ENCODE data around the gene ZNFX1.

ZNFX1 gene

GRCh38 chr20:49286689-49287551 lies 9.1 kb upstream of the ZNFX1 start:
- DNase-seq (ENCODE audit: low spot score), result no peak

GRCh38 chr20:49285813-49286494 lies 8.1 kb upstream of the ZNFX1 start:
- DNase-seq (ENCODE audit: low spot score), result no peak

More at GRCh38 chr20:49286689-49287551, 9.1 kb upstream of the ZNFX1 start:
- Mint-ChIP-seq H3K9me3 (peaks cover 54% of the 10 kb centered on the region), H3K4me3 (peak overlapping the region; percentile 6), H3K27me3 (ENCODE audit: low read depth) (no peaks in the 10 kb centered on the region), H3K27ac (peak overlapping the region; percentile 60), H3K36me3 (ENCODE audit: low read depth) (peaks cover 97% of the 10 kb centered on the region), H3K4me1 (ENCODE audit: low read depth) (peaks cover 47% of the 10 kb centered on the region)

GRCh38 chr20:49285233-49285668 lies 7.4 kb upstream of the ZNFX1 start:
- peaks cover 99% of the 10 kb centered on the region for H3K36me3 Mint-ChIP-seq (ENCODE audit: low read depth)
- peaks cover 71% of the 10 kb centered on the region for H3K9me3 Mint-ChIP-seq
- DNase-seq (ENCODE audit: low spot score), result no peak
- H3K4me1 Mint-ChIP-seq (ENCODE audit: low read depth), result peaks cover 60% of the 10 kb centered on the region
- peak overlapping the region; percentile 43 for H3K27ac Mint-ChIP-seq
- no peaks in the 10 kb centered on the region for H3K27me3 Mint-ChIP-seq (ENCODE audit: low read depth)
- peak overlapping the region; percentile 41 for H3K4me3 Mint-ChIP-seq

More at GRCh38 chr20:49285813-49286494, 8.1 kb upstream of the ZNFX1 start:
- Mint-ChIP-seq H3K4me1 (ENCODE audit: low read depth) (peaks cover 54% of the 10 kb centered on the region), H3K36me3 (ENCODE audit: low read depth) (peaks cover 99% of the 10 kb centered on the region), H3K9me3 (peaks cover 64% of the 10 kb centered on the region), H3K27ac (no peak overlapping the region), H3K4me3 (peak overlapping the region; percentile 41), H3K27me3 (ENCODE audit: low read depth) (no peaks in the 10 kb centered on the region)

- H3K27ac Mint-ChIP-seq, result no peak overlapping the region
These were observed 7.0 kb upstream of the ZNFX1 start for GRCh38 chr20:49284818-49285217.

GRCh38 chr20:49283703-49284625 lies 6.1 kb upstream of the ZNFX1 start:
- Mint-ChIP-seq H3K27me3 (ENCODE audit: low read depth) (no peaks in the 10 kb centered on the region), H3K36me3 (ENCODE audit: low read depth) (peaks cover 100% of the 10 kb centered on the region), H3K27ac (peak overlapping the region; percentile 64), H3K4me3 (peak overlapping the region; percentile 99), H3K9me3 (peaks cover 75% of the 10 kb centered on the region), H3K4me1 (ENCODE audit: low read depth) (peaks cover 64% of the 10 kb centered on the region)
- no peak for DNase-seq (ENCODE audit: low spot score)

More at GRCh38 chr20:49284818-49285217, 7.0 kb upstream of the ZNFX1 start:
- Mint-ChIP-seq H3K4me3 (peak overlapping the region; percentile 41), H3K36me3 (ENCODE audit: low read depth) (peaks cover 99% of the 10 kb centered on the region), H3K27me3 (ENCODE audit: low read depth) (no peaks in the 10 kb centered on the region), H3K9me3 (peaks cover 75% of the 10 kb centered on the region), H3K4me1 (ENCODE audit: low read depth) (peaks cover 64% of the 10 kb centered on the region)
- DNase-seq (ENCODE audit: low spot score), result no peak

GRCh38 chr20:49283176-49283702 lies 5.4 kb upstream of the ZNFX1 start:
- Mint-ChIP-seq H3K36me3 (ENCODE audit: low read depth) (peaks cover 100% of the 10 kb centered on the region), H3K4me3 (peak overlapping the region; percentile 99), H3K4me1 (ENCODE audit: low read depth) (peaks cover 64% of the 10 kb centered on the region), H3K27ac (peak overlapping the region; percentile 64), H3K9me3 (peaks cover 75% of the 10 kb centered on the region), H3K27me3 (ENCODE audit: low read depth) (no peaks in the 10 kb centered on the region)
- DNase-seq (ENCODE audit: low spot score), result no peak

- Mint-ChIP-seq H3K27ac (peak overlapping the region; percentile 64), H3K27me3 (ENCODE audit: low read depth) (no peaks in the 10 kb centered on the region), H3K36me3 (ENCODE audit: low read depth) (peaks cover 94% of the 10 kb centered on the region), H3K4me1 (ENCODE audit: low read depth) (peaks cover 61% of the 10 kb centered on the region), H3K9me3 (peaks cover 74% of the 10 kb centered on the region), H3K4me3 (peak overlapping the region; percentile 99)
- no peak for DNase-seq (ENCODE audit: low spot score)
These were observed 4.8 kb upstream of the ZNFX1 start for GRCh38 chr20:49282584-49283171.

GRCh38 chr20:49281913-49282467 lies 4.1 kb upstream of the ZNFX1 start:
- peak overlapping the region; percentile 61 for H3K27ac Mint-ChIP-seq
- peaks cover 59% of the 10 kb centered on the region for H3K4me1 Mint-ChIP-seq (ENCODE audit: low read depth)
- no peak for DNase-seq (ENCODE audit: low spot score)
- peak overlapping the region; percentile 99 for H3K4me3 Mint-ChIP-seq
- no peaks in the 10 kb centered on the region for H3K27me3 Mint-ChIP-seq (ENCODE audit: low read depth)
- H3K36me3 Mint-ChIP-seq (ENCODE audit: low read depth), result peaks cover 90% of the 10 kb centered on the region
- peaks cover 67% of the 10 kb centered on the region for H3K9me3 Mint-ChIP-seq

- no peak for DNase-seq (ENCODE audit: low spot score)
- Mint-ChIP-seq H3K4me3 (peak overlapping the region; percentile 99), H3K9me3 (peaks cover 60% of the 10 kb centered on the region), H3K27me3 (ENCODE audit: low read depth) (no peaks in the 10 kb centered on the region), H3K4me1 (ENCODE audit: low read depth) (peaks cover 58% of the 10 kb centered on the region), H3K36me3 (ENCODE audit: low read depth) (peaks cover 90% of the 10 kb centered on the region), H3K27ac (peak overlapping the region; percentile 61)
These were observed 3.4 kb upstream of the ZNFX1 start for GRCh38 chr20:49281059-49281912.

- no peak for DNase-seq (ENCODE audit: low spot score)
- H3K27ac Mint-ChIP-seq, result peak overlapping the region; percentile 92
- peaks cover 53% of the 10 kb centered on the region for H3K9me3 Mint-ChIP-seq
- peaks cover 89% of the 10 kb centered on the region for H3K36me3 Mint-ChIP-seq (ENCODE audit: low read depth)
- peaks cover 57% of the 10 kb centered on the region for H3K4me1 Mint-ChIP-seq (ENCODE audit: low read depth)
- no peaks in the 10 kb centered on the region for H3K27me3 Mint-ChIP-seq (ENCODE audit: low read depth)
- peak overlapping the region; percentile 99 for H3K4me3 Mint-ChIP-seq
These were observed 2.7 kb upstream of the ZNFX1 start for GRCh38 chr20:49280463-49281058.

- H3K27ac Mint-ChIP-seq, result peak overlapping the region; percentile 92
- H3K4me3 Mint-ChIP-seq, result peak overlapping the region; percentile 99
- peaks cover 57% of the 10 kb centered on the region for H3K4me1 Mint-ChIP-seq (ENCODE audit: low read depth)
- no peaks in the 10 kb centered on the region for H3K27me3 Mint-ChIP-seq (ENCODE audit: low read depth)
- no peak for DNase-seq (ENCODE audit: low spot score)
- H3K36me3 Mint-ChIP-seq (ENCODE audit: low read depth), result peaks cover 88% of the 10 kb centered on the region
- H3K9me3 Mint-ChIP-seq, result peaks cover 46% of the 10 kb centered on the region
These were observed 2.0 kb upstream of the ZNFX1 start for GRCh38 chr20:49279677-49280462.

Data from T-helper 2 cell treated with Interferon-gamma antibody and Interleukin-4, amounts not matched to agents 5 μg/mL and 100 μg/mL, for 36 hours (primary cell).